ENCODE measurements around the gene BNC1. TPM values are rescaled to one million over a fixed set of nuclear protein-coding genes. Genes with fewer than 3 reads are reported as not detected.

The BNC1 gene
- total RNA-seq, 6 experiments from 2014 or later = 0.12 to 0.31 (median 0.14) TPM; not detected in 3

- TF ChIP-seq, protein P1, sequence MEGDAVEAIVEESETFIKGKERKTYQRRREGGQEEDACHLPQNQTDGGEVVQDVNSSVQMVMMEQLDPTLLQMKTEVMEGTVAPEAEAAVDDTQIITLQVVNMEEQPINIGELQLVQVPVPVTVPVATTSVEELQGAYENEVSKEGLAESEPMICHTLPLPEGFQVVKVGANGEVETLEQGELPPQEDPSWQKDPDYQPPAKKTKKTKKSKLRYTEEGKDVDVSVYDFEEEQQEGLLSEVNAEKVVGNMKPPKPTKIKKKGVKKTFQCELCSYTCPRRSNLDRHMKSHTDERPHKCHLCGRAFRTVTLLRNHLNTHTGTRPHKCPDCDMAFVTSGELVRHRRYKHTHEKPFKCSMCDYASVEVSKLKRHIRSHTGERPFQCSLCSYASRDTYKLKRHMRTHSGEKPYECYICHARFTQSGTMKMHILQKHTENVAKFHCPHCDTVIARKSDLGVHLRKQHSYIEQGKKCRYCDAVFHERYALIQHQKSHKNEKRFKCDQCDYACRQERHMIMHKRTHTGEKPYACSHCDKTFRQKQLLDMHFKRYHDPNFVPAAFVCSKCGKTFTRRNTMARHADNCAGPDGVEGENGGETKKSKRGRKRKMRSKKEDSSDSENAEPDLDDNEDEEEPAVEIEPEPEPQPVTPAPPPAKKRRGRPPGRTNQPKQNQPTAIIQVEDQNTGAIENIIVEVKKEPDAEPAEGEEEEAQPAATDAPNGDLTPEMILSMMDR (IDR thresholded peaks at IDR 0.05) = no peak
- no peak for TF ChIP-seq POLR2A (IDR thresholded peaks at IDR 0.05)
- ATAC-seq (no peak), DNase-seq (no peak)
- no peak overlapping the region for H3K27ac ChIP-seq
- H3K4me1 ChIP-seq = no peaks in the 10 kb centered on the region
- no peaks in the 10 kb centered on the region for H3K9me3 ChIP-seq
- no peaks in the 10 kb centered on the region for H3K27me3 ChIP-seq
- 65% methylated on average over 5 of the region's 5 CpGs for WGBS (ENCODE audit: insufficient coverage, low coverage, low lambda C conversion rate, missing lambda C conversion rate)
- intact Hi-C loops (cut with DNase I) = no loop called here
- no peaks in the 10 kb centered on the region for H3K36me3 ChIP-seq
- H3K4me3 ChIP-seq = no peak overlapping the region
Observed at GRCh38 chr15:83292317-83292716, 7.9 kb upstream of the BNC1 start.

GRCh38 chr15:83290236-83290635 lies 5.8 kb upstream of the BNC1 start:
- 38% methylated on average over 4 of the region's 4 CpGs for WGBS (ENCODE audit: insufficient coverage, low coverage, low lambda C conversion rate, missing lambda C conversion rate)

GRCh38 chr15:83289160-83289559 lies 4.7 kb upstream of the BNC1 start:
- no peaks in the 10 kb centered on the region for H3K4me1 ChIP-seq
- intact Hi-C loops (cut with DNase I) = no loop called here
- H3K36me3 ChIP-seq = no peaks in the 10 kb centered on the region
- H3K4me3 ChIP-seq = no peak overlapping the region
- no peaks in the 10 kb centered on the region for H3K9me3 ChIP-seq
- DNase-seq (no peak), ATAC-seq (no peak)
- TF ChIP-seq POLR2A (IDR thresholded peaks at IDR 0.05) = no peak
- TF ChIP-seq, protein P1 (IDR thresholded peaks at IDR 0.05) = no peak
- no peaks in the 10 kb centered on the region for H3K27me3 ChIP-seq
- H3K27ac ChIP-seq = no peak overlapping the region
- 92% methylated on average over 1 of the region's 1 CpG for WGBS (ENCODE audit: insufficient coverage, low coverage, low lambda C conversion rate, missing lambda C conversion rate)

More at GRCh38 chr15:83290236-83290635, 5.8 kb upstream of the BNC1 start:
- DNase-seq (no peak), ATAC-seq (no peak)
- Histone ChIP-seq H3K27ac (no peak overlapping the region), H3K4me1 (no peaks in the 10 kb centered on the region), H3K36me3 (no peaks in the 10 kb centered on the region), H3K9me3 (no peaks in the 10 kb centered on the region), H3K4me3 (no peak overlapping the region), H3K27me3 (no peaks in the 10 kb centered on the region)
- TF ChIP-seq, protein P1 (IDR thresholded peaks at IDR 0.05) = no peak
- no peak for TF ChIP-seq POLR2A (IDR thresholded peaks at IDR 0.05)
- intact Hi-C loops (cut with DNase I) = no loop called here

DNA sequence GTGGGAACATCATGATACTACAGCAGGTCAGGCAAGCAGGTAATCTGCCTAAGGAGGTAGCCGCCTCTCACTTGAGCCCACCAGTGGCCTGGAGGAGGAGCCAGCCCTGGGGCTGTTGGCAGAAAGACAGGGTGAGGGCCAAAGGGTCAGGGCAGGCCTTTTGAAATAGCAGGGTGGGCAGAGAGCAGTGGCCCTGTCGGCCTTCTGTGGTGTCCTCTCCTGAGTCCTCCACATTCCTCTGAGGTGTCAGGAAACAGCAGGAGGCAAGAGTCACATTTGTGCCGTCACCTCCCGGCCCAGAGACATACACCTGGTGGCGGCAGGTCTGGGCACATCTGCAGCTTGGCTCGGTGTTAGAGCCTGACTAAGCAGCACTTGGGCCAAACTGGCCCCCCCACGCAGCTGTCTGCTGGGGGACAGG lies 3.9 kb upstream of the BNC1 start:
- intact Hi-C loops (cut with DNase I) = no loop called here
- no peak for ATAC-seq
- TF ChIP-seq, protein P1 (IDR thresholded peaks at IDR 0.05) = no peak
- no peak for TF ChIP-seq POLR2A (IDR thresholded peaks at IDR 0.05)
- no peaks in the 10 kb centered on the region for H3K36me3 ChIP-seq
- 58% methylated on average over 3 of the region's 7 CpGs for WGBS (ENCODE audit: insufficient coverage, low coverage, low lambda C conversion rate, missing lambda C conversion rate)
- no peaks in the 10 kb centered on the region for H3K4me1 ChIP-seq
- no peak overlapping the region for H3K27ac ChIP-seq
- H3K27me3 ChIP-seq = no peaks in the 10 kb centered on the region
- no peak overlapping the region for H3K4me3 ChIP-seq
- no peak for DNase-seq
- no peaks in the 10 kb centered on the region for H3K9me3 ChIP-seq

GRCh38 chr15:83287541-83288027 lies 3.1 kb upstream of the BNC1 start:
- DNase-seq (no peak), ATAC-seq (no peak)
- Histone ChIP-seq H3K4me1 (no peaks in the 10 kb centered on the region), H3K4me3 (no peak overlapping the region), H3K27me3 (peaks cover 0 to 6% of the 10 kb centered on the region in 2 donors), H3K27ac (no peak overlapping the region), H3K9me3 (no peaks in the 10 kb centered on the region), H3K36me3 (no peaks in the 10 kb centered on the region)
- 76% methylated on average over 3 of the region's 3 CpGs for WGBS (ENCODE audit: insufficient coverage, low coverage, low lambda C conversion rate, missing lambda C conversion rate)
- TF ChIP-seq, protein P1 (IDR thresholded peaks at IDR 0.05) = no peak
- no peak for TF ChIP-seq POLR2A (IDR thresholded peaks at IDR 0.05)
- intact Hi-C loops (cut with DNase I) = no loop called here
